ENCODE measurements around the gene OXT. TPM values are rescaled to one million over a fixed set of nuclear protein-coding genes. Genes with fewer than 3 reads are reported as not detected.

Gene OXT
- polyA plus RNA-seq, 4 donors, result 0.51 to 0.94 (median 0.86) TPM

GRCh38 chr20:3084283-3084985 is 13.0 kb downstream of the OXT start, which contains the start of gene AVP:
Gene AVP, minus strand, starts transcription at chr20:3084724. Its CDS starts 50 bp downstream, at chr20:3084674.
- DNase-seq (ENCODE audit: low read depth in 4 of 4, low spot score in 2 of 4), result no peak

GRCh38 chr20:3084986-3085360 is 13.6 kb downstream of the OXT start:
- DNase-seq (ENCODE audit: low read depth in 4 of 4, low spot score in 2 of 4), result no peak

- DNase-seq (ENCODE audit: low read depth in 4 of 4, low spot score in 2 of 4), result no peak
These were observed 14.2 kb downstream of the OXT start for GRCh38 chr20:3085571-3086072.

- DNase-seq (ENCODE audit: low read depth in 4 of 4, low spot score in 2 of 4), result no peak
These were observed 16.6 kb downstream of the OXT start for GRCh38 chr20:3088031-3088430.

- no peak for DNase-seq (ENCODE audit: low read depth in 4 of 4, low spot score in 2 of 4)
These were observed 19.1 kb downstream of the OXT start for GRCh38 chr20:3090565-3090964.

- no peak for DNase-seq (ENCODE audit: low read depth in 4 of 4, low spot score in 2 of 4)
These were observed 21.4 kb downstream of the OXT start for GRCh38 chr20:3092611-3093379.

GRCh38 chr20:3093861-3094361 is 22.5 kb downstream of the OXT start:
- no peak for DNase-seq (ENCODE audit: low read depth in 4 of 4, low spot score in 2 of 4)

- no peak for DNase-seq (ENCODE audit: low read depth in 4 of 4, low spot score in 2 of 4)
These were observed 23.6 kb downstream of the OXT start for GRCh38 chr20:3094848-3095629.

GRCh38 chr20:3100480-3100879 is 29.1 kb downstream of the OXT start:
- DNase-seq (ENCODE audit: low read depth in 4 of 4, low spot score in 2 of 4), result no peak

- DNase-seq (ENCODE audit: low read depth in 4 of 4, low spot score in 2 of 4), result no peak
These were observed 29.8 kb downstream of the OXT start for GRCh38 chr20:3101251-3101650.

- DNase-seq (ENCODE audit: low read depth in 4 of 4, low spot score in 2 of 4), result no peak
These were observed 30.5 kb downstream of the OXT start for GRCh38 chr20:3101737-3102574.

- no peak for DNase-seq (ENCODE audit: low read depth in 4 of 4, low spot score in 2 of 4)
These were observed 31.4 kb downstream of the OXT start for GRCh38 chr20:3102575-3103368.

- DNase-seq (ENCODE audit: low read depth in 4 of 4, low spot score in 2 of 4), result no peak
These were observed 32.1 kb downstream of the OXT start for GRCh38 chr20:3103369-3104032.

GRCh38 chr20:3105256-3106137 is 34.1 kb downstream of the OXT start:
- DNase-seq (ENCODE audit: low read depth in 4 of 4, low spot score in 2 of 4), result no peak

GRCh38 chr20:3106185-3106584 is 34.8 kb downstream of the OXT start:
- DNase-seq (ENCODE audit: low read depth in 4 of 4, low spot score in 2 of 4), result no peak

- DNase-seq (ENCODE audit: low read depth in 4 of 4, low spot score in 2 of 4), result no peak
These were observed 35.4 kb downstream of the OXT start for GRCh38 chr20:3106658-3107463.

GRCh38 chr20:3107464-3108025 is 36.1 kb downstream of the OXT start:
- no peak for DNase-seq (ENCODE audit: low read depth in 4 of 4, low spot score in 2 of 4)
